Dendritic cell treated with granulocyte-macrophage colony-stimulating factor and Interleukin-4, amounts not matched to agents 40 ng/mL and 50 ng/mL, for 4 days (primary cell): ENCODE results near the gene TGFBR3.

Source experiments
- H3K27ac Mint-ChIP-seq: one replicate; pipeline ENCODE4 v1.8.0; 2022; ENCODE audit warnings: mild to moderate bottlenecking, mixed read lengths
- H3K27me3 Mint-ChIP-seq: one replicate; pipeline ENCODE4 v1.8.0; 2022; ENCODE audit warnings: mild to moderate bottlenecking, mixed read lengths
- H3K36me3 Mint-ChIP-seq: one replicate; pipeline ENCODE4 v1.8.0; 2022; ENCODE audit warnings: low read depth, mixed read lengths
- H3K4me1 Mint-ChIP-seq: one replicate; pipeline ENCODE4 v1.8.0; 2022; ENCODE audit warnings: low read depth, mixed read lengths
- H3K4me3 Mint-ChIP-seq: one replicate; pipeline ENCODE4 v1.8.0; 2022; ENCODE audit warnings: mild to moderate bottlenecking, moderate library complexity, mixed read lengths
- H3K9me3 Mint-ChIP-seq: one replicate; pipeline ENCODE4 v1.8.0; 2022; ENCODE audit warnings: mixed read lengths
- intact Hi-C: fragments of 100-400 bp; cut with micrococcal nuclease; formaldehyde crosslinking; loops from one replicate; pipeline ENCODE4 v1.15.0; 2022

Gene TGFBR3

DNA sequence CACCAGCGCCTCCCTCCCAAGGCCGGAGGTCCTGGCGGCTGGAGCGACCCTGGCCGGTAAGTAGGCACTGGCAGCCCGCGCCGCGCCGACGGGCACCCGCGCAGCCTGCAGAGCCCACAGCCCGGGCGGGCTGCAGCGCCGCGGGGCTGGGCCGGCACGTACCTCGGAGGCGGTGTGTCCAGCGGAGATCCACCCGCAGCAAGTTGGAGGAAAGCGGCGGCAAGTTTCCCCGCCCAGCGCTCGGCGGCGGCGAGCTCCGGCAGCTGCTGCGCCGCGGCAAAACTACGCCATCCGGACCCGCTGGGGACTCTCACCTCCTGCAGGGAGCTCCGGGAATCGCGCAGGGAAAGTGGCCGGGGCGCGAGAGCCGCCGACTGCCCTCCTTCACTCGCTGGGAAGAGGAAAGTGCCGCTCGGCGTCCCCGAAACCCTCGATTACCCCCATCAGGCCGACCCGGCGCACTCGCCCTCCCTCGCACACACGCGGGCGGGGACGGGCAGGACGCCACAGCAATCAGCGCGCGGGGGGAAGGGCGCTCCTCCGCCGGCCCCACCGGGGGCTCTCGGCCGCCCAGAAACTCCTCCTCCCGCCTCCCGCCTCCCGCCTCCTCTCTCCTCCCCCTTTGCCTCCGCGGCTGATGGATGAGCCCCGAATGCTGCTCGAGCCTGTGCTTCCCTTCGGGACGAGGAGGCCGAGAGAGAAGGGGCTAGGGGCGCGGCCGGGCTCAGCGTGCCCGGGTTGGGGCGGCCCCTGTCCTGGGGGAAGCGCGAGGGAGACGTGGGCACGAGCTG lies at the start of gene TGFBR3:
TGFBR3 (minus strand) TSS at position 436 of the 791 bp plus-strand sequence. CDS start 24,620 bp downstream, outside the sequence.
- no peaks in the 10 kb centered on the region for H3K36me3 Mint-ChIP-seq
- H3K4me3 Mint-ChIP-seq: peak within 1 kb of the TSS; percentile 76
- H3K27me3 Mint-ChIP-seq: peaks cover 67% of the 10 kb centered on the region
- H3K27ac Mint-ChIP-seq: no peak within 1 kb of the TSS
- peaks cover 16% of the 10 kb centered on the region for H3K4me1 Mint-ChIP-seq
- intact Hi-C loops: no loop called here
- H3K9me3 Mint-ChIP-seq: no peaks in the 10 kb centered on the region

DNA sequence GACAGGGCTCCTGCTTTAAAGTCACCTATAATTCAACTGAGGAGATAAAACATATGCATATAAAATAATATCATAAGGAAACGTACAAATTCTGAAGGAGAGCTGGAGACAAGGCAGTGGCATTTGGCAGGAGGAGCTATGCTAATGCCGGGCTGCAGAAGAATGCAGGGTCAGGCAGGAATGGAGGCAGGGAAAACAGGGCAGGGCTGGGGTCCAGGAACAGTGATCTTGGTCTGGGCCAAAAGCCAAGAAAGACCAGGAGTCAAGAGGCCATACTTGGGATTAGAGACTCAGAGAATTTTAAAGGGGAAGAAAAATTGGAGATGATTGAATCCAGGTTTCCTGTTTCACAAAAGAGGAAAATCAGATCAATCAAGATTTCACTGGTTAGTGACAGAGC lies 43.3 kb upstream of the TGFBR3 start:
- Mint-ChIP-seq H3K9me3 (no peaks in the 10 kb centered on the region), H3K36me3 (no peaks in the 10 kb centered on the region), H3K27ac (no peak overlapping the region), H3K4me3 (no peak overlapping the region), H3K27me3 (no peaks in the 10 kb centered on the region), H3K4me1 (no peaks in the 10 kb centered on the region)
- intact Hi-C loops: loop anchor here (2.0 to 5.0 kb wide), 2 partner anchors 418 to 762 kb away; no protein-coding TSS in a partner anchor

DNA sequence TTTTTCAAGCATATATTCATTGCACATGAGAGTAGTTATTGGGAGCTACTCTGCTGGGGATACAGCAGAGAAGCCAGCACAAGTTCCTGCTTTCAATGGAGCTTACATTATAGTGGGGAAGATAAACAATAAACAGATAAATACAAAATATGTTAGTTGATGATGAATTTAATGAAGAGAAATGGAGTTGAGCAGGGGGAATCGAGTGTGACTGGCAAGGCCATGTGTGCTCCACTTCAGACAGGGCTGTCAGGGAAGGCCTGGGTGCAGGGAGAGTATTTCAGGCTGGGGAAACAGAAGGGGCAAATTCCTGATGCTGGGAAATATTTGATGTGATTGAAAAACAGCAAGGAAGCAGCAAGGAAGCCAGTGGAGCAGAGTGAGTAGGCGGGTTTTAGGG lies 42.1 kb upstream of the TGFBR3 start:
- Mint-ChIP-seq H3K4me3 (no peak overlapping the region), H3K27me3 (no peaks in the 10 kb centered on the region), H3K27ac (no peak overlapping the region), H3K9me3 (no peaks in the 10 kb centered on the region), H3K4me1 (no peaks in the 10 kb centered on the region), H3K36me3 (no peaks in the 10 kb centered on the region)
- intact Hi-C loops: loop anchor here (2.0 to 5.0 kb wide), 2 partner anchors 417 to 761 kb away; no protein-coding TSS in a partner anchor

DNA sequence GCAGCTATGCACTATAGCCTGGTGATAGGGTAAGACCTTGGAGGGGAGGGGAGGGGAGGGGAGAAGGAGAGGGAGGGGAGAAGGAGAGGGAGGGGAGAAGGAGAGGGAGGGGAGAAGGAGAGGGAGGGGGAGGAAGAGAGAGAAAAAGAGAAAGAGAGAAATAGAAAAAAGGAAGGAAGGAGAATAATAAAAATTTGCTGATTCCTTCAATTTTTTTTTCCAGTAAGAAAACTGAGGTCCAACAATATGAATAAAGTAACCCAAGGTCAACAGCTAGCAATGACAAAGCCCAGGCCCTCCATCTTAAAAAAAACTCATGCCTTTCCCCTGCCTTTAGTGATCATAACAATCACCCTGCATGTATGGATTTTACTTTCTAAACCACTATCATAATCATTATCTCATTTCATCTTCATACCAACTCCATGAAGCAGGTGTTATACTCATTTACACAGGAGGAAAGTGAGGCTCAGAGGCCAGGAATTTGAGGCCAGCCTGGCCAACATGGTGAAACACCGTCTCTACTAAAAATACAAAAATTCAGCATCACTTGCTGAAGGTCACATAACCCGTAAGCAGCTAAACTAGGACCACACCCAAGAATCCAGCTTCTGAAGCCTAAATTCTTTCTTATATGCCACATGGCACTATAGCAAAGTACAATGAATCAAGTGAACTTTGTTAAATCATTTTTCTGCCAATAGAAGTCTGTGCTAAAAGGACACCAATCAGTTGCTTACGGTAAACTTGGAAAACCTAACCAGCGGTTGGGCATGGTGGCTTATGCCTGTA lies 39.9 kb upstream of the TGFBR3 start:
- Mint-ChIP-seq H3K9me3 (no peaks in the 10 kb centered on the region), H3K27ac (no peak overlapping the region), H3K27me3 (no peaks in the 10 kb centered on the region), H3K36me3 (no peaks in the 10 kb centered on the region), H3K4me3 (no peak overlapping the region), H3K4me1 (no peaks in the 10 kb centered on the region)
- intact Hi-C loops: loop anchor here (2.0 to 5.0 kb wide), 2 partner anchors 643 to 759 kb away; no protein-coding TSS in a partner anchor

DNA sequence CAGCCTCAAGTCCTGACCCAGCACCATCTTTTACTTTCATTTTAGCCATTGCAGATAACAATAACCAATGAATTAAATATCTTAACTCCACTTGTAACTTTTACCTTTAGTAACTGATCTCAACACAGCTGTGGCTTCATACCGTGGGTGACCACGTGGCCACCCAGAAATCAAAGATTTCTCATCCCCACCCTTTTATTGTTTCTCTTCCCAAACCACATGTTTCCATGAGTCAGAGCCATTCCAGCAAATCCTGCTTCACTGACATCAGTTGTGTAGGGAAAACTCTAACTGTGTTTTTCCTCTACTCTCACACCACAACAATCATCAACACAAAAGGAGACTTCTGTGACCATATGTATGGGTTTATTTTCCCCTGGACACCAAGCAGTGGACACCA lies 38.2 kb upstream of the TGFBR3 start:
- Mint-ChIP-seq H3K36me3 (no peaks in the 10 kb centered on the region), H3K27ac (no peak overlapping the region), H3K27me3 (no peaks in the 10 kb centered on the region), H3K9me3 (no peaks in the 10 kb centered on the region), H3K4me3 (no peak overlapping the region), H3K4me1 (no peaks in the 10 kb centered on the region)
- intact Hi-C loops: no loop called here

DNA sequence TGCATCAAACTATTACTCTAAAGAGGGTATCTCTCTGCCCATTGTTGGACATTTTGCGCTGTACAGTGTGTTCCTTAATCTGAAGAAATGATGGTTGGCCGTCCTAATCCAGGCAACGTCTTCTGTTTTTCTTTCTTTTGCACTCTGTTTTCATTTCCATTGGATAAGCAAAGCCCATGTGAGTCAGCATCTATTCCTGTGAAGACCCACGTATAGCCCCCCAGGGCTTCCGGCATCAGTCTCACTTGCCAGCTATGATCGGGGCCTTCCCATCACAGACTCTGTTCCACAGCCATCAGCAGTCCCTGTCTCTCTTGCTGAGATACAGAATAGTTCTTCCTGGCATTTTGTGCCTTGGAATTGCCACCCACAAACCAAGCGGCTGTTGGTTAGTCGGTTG lies 34.0 kb upstream of the TGFBR3 start:
- H3K27ac Mint-ChIP-seq: no peak overlapping the region
- no peaks in the 10 kb centered on the region for H3K27me3 Mint-ChIP-seq
- H3K4me1 Mint-ChIP-seq: no peaks in the 10 kb centered on the region
- no peaks in the 10 kb centered on the region for H3K36me3 Mint-ChIP-seq
- no peaks in the 10 kb centered on the region for H3K9me3 Mint-ChIP-seq
- no peak overlapping the region for H3K4me3 Mint-ChIP-seq
- intact Hi-C loops: no loop called here

DNA sequence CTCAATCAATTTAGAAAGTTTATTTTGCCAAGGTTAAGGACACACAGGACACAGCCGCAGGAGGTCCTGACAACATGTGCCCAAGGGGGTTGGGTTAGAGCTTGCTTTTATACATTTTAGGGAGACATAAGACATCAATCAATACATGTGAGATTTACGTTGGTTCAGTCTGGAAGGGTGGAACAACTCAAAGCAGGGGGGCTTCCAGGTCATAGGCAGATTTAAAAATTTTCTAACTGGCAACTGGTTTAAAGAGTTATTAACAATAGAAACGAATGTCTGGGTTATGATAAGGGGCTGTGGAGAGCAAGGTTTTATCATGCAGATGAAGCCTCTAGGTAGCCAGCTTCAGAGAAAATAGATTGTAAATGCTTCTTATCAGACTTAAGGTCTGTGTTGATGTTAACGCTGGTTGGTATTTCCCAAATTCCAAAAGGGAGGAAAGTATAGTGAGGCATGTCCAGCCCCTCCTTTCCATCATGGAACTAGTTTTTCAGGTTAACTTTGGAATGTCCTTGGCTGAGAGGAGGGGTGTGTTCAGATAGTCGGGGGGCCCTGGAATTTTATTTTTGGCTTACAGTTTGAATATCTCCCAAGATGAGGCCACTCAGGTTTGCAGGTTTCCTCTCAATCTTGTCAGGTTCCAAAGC lies 31.0 kb upstream of the TGFBR3 start:
- no peak overlapping the region for H3K27ac Mint-ChIP-seq
- no peaks in the 10 kb centered on the region for H3K4me1 Mint-ChIP-seq
- H3K27me3 Mint-ChIP-seq: peaks cover 4% of the 10 kb centered on the region
- H3K36me3 Mint-ChIP-seq: no peaks in the 10 kb centered on the region
- no peak overlapping the region for H3K4me3 Mint-ChIP-seq
- no peaks in the 10 kb centered on the region for H3K9me3 Mint-ChIP-seq
- intact Hi-C loops: no loop called here

DNA sequence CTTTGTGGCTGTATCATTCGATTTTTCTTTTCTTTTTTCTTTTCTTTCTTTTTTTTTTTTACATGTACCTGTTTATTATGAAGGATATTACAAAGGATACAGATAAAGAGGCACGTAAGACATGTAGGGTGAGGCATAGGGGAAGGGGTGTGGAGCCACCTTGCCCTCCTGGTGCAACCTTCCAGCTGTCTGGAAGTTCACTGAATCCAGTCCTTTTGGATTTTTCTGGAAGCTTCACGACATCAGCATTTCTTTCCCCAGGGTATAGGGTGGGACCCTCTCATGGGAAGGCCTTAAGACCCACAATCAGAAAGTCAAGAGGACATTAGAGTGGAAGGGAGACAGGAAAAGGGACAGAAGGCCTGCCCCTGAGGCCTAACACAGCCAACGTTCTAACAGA lies 30.1 kb upstream of the TGFBR3 start:
- Mint-ChIP-seq H3K27me3 (peaks cover 5% of the 10 kb centered on the region), H3K9me3 (no peaks in the 10 kb centered on the region), H3K36me3 (no peaks in the 10 kb centered on the region), H3K4me1 (no peaks in the 10 kb centered on the region), H3K27ac (no peak overlapping the region), H3K4me3 (no peak overlapping the region)
- intact Hi-C loops: no loop called here

DNA sequence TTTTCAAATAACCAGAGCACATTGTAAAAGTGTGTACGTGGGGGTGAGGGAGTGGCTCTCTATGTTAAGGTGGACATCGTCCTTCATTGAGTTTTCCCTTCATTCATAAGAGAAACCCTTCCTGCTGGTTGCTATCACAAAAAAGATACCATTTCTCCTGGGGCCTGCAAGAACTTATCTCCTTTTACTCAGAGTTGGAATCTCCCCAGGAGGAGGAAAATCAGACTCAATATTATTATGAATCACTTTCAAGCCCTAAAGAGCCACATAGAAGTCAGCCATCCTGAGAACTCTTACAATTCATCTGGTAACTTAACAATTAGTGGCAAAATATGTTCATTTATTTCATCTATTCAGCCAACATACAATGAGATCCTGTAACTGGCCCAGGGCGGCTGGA lies 27.1 kb upstream of the TGFBR3 start:
- no peak overlapping the region for H3K4me3 Mint-ChIP-seq
- intact Hi-C loops: no loop called here
- H3K27me3 Mint-ChIP-seq: peaks cover 5% of the 10 kb centered on the region
- H3K27ac Mint-ChIP-seq: no peak overlapping the region
- H3K4me1 Mint-ChIP-seq: no peaks in the 10 kb centered on the region
- no peaks in the 10 kb centered on the region for H3K9me3 Mint-ChIP-seq
- no peaks in the 10 kb centered on the region for H3K36me3 Mint-ChIP-seq

DNA sequence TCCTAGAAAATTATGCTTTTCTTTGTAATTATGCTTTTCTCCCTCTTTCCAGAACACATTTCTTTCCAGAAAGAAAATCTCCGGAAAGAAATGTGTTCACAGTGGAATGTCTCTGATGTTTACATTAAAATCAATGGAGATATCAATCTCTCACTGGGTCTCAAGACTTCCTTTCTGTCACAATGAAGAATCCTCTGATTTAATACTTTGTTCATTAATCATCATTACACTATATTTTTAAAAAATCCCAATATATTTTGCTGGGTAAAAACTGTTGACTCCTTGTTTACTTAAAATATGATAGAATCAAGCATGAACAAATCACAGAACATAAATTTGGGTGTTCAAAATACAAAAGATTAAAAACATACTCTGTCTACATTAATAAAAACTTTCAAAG lies 26.3 kb upstream of the TGFBR3 start:
- no peaks in the 10 kb centered on the region for H3K9me3 Mint-ChIP-seq
- no peak overlapping the region for H3K4me3 Mint-ChIP-seq
- no peaks in the 10 kb centered on the region for H3K4me1 Mint-ChIP-seq
- H3K27ac Mint-ChIP-seq: no peak overlapping the region
- H3K36me3 Mint-ChIP-seq: no peaks in the 10 kb centered on the region
- intact Hi-C loops: no loop called here
- H3K27me3 Mint-ChIP-seq: peaks cover 5% of the 10 kb centered on the region

DNA sequence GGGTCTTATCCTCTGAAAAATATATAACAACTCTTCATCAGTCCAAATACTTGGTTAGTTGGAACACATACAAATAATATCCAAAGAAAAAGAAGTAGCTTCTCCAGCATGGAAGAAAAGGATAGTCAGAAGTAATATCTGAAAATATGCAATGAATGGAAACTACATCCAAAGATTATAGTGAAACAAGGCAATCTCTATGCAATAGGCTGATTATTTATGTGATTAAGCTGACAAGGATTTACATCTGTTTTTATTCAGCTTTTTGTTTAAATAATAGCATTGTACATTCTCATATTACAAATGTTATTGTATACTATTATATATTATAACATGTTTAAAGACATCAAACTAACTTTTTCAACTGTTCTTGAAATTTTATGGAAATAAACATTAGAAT lies 15.3 kb upstream of the TGFBR3 start:
- intact Hi-C loops: no loop called here
- Mint-ChIP-seq H3K27me3 (peaks cover 7% of the 10 kb centered on the region), H3K4me1 (no peaks in the 10 kb centered on the region), H3K36me3 (no peaks in the 10 kb centered on the region), H3K9me3 (no peaks in the 10 kb centered on the region), H3K27ac (no peak overlapping the region), H3K4me3 (no peak overlapping the region)

DNA sequence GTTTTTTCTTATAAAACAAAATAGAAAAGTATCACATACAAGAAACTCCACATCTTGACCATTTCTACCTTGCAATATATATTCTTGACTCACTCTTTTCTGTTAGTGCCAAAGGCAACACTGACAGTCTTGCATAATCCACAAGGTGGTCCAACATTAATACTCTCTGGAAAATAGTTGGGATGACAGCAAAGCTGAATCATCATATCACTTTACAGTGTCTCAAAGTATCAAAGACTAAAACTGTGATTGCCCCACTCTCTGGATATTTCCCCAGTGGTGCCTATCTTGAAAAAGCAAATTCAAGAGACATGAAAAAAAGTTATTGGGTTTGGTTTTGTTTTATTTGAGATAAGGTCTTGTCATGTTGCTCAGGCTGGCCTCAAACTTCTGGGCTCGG lies 14.6 kb upstream of the TGFBR3 start:
- Mint-ChIP-seq H3K4me1 (no peaks in the 10 kb centered on the region), H3K9me3 (no peaks in the 10 kb centered on the region), H3K36me3 (no peaks in the 10 kb centered on the region), H3K27me3 (peaks cover 7% of the 10 kb centered on the region), H3K4me3 (no peak overlapping the region), H3K27ac (no peak overlapping the region)
- intact Hi-C loops: no loop called here

DNA sequence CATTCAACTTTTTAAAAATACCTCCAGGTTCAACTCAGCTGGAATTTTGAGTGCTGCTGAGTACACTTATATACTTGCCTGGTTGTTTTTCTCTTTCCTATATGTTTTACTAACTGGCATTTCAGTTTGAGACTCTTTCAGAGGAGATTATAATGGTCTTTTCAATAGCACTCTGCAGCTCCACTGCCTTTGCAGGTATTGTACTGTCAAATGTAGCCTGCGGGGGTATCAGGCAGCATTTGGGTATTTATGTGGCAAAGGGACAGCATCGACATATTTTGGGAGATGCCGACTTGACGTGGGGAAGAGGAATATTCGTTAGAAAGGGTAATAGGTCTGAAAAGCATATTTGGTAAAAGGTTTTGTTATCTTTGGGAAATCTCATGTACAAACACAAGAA lies 11.1 kb upstream of the TGFBR3 start:
- intact Hi-C loops: no loop called here
- Mint-ChIP-seq H3K9me3 (no peaks in the 10 kb centered on the region), H3K27ac (no peak overlapping the region)

More for the DNA sequence above, 11.1 kb upstream of the TGFBR3 start:
- Mint-ChIP-seq H3K36me3 (no peaks in the 10 kb centered on the region), H3K27me3 (peaks cover 14% of the 10 kb centered on the region), H3K4me3 (no peak overlapping the region), H3K4me1 (no peaks in the 10 kb centered on the region)
